ENCODE measurements around the gene PPARD. TPM values are rescaled to one million over a fixed set of nuclear protein-coding genes. Genes with fewer than 3 reads are reported as not detected.
"Not testable (repeated sequence)": the region's sequence is repeated elsewhere in the genome, so short reads cannot be mapped to it uniquely, and the experiment has no call there.

PPARD gene
- total RNA-seq, 1 donor from 2014 or later: 12.6 TPM

- DNase-seq (ENCODE audit: extremely low read depth, low read depth, low spot score): no peak
Measured at GRCh38 chr6:35435074-35435837, 92.9 kb downstream of the PPARD start.

GRCh38 chr6:35436071-35436857, 93.9 kb downstream of the PPARD start:
- DNase-seq (ENCODE audit: extremely low read depth, low read depth, low spot score): no peak

- DNase-seq (ENCODE audit: extremely low read depth, low read depth, low spot score): not testable (repeated sequence)
Measured at GRCh38 chr6:35438378-35439065, 96.2 kb downstream of the PPARD start.

- no peak for DNase-seq (ENCODE audit: extremely low read depth, low read depth, low spot score)
Measured at GRCh38 chr6:35439308-35439707, 97.0 kb downstream of the PPARD start.

- no peak for DNase-seq (ENCODE audit: extremely low read depth, low read depth, low spot score)
Measured at GRCh38 chr6:35441205-35441604, 98.8 kb downstream of the PPARD start.

GRCh38 chr6:35441642-35442041, 99.3 kb downstream of the PPARD start:
- no peak for DNase-seq (ENCODE audit: extremely low read depth, low read depth, low spot score)

- no peak for DNase-seq (ENCODE audit: extremely low read depth, low read depth, low spot score)
Measured at GRCh38 chr6:35442693-35443092, 100.3 kb downstream of the PPARD start.

- no peak for DNase-seq (ENCODE audit: extremely low read depth, low read depth, low spot score)
Measured at GRCh38 chr6:35443341-35444030, 101.1 kb downstream of the PPARD start.

GRCh38 chr6:35445691-35446090, 103.3 kb downstream of the PPARD start:
- no peak for DNase-seq (ENCODE audit: extremely low read depth, low read depth, low spot score)

- DNase-seq (ENCODE audit: extremely low read depth, low read depth, low spot score): no peak
Measured at GRCh38 chr6:35448191-35448590, 105.8 kb downstream of the PPARD start.

GRCh38 chr6:35449287-35449881, 107.0 kb downstream of the PPARD start:
- DNase-seq (ENCODE audit: extremely low read depth, low read depth, low spot score): no peak

- no peak for DNase-seq (ENCODE audit: extremely low read depth, low read depth, low spot score)
Measured at GRCh38 chr6:35451354-35452182, 109.2 kb downstream of the PPARD start.

- no peak for DNase-seq (ENCODE audit: extremely low read depth, low read depth, low spot score)
Measured at GRCh38 chr6:35452183-35453090, 110.1 kb downstream of the PPARD start, which contains the start of gene FANCE. TSS of gene FANCE (plus strand) at chr6:35452338. CDS start at chr6:35452546, 208 bp downstream.

- DNase-seq (ENCODE audit: extremely low read depth, low read depth, low spot score): no peak
Measured at GRCh38 chr6:35453236-35453635, 110.9 kb downstream of the PPARD start.

GRCh38 chr6:35454391-35455110, 112.2 kb downstream of the PPARD start:
- DNase-seq (ENCODE audit: extremely low read depth, low read depth, low spot score): no peak

- no peak for DNase-seq (ENCODE audit: extremely low read depth, low read depth, low spot score)
Measured at GRCh38 chr6:35457907-35458306, 115.5 kb downstream of the PPARD start.

- DNase-seq (ENCODE audit: extremely low read depth, low read depth, low spot score): no peak
Measured at GRCh38 chr6:35461270-35461669, 118.9 kb downstream of the PPARD start.

- DNase-seq (ENCODE audit: extremely low read depth, low read depth, low spot score): no peak
Measured at GRCh38 chr6:35463292-35463691, 120.9 kb downstream of the PPARD start.

All from glomerular endothelial cell (primary cell).